Body of pancreas (tissue), 4 donors: ENCODE measurements around the gene ACTN4. TPM values are rescaled to one million over a fixed set of nuclear protein-coding genes. Genes with fewer than 3 reads are reported as not detected.

Source experiments
- ATAC-seq: fragments of 150-250 bp; one replicate; pipeline ENCODE4 v1.9.1; 2016
- DNase-seq, 4 donors: peaks; one replicate each; pipeline ENCODE4 v3.0.0-alpha.2; 2019
- H3K27ac ChIP-seq, 4 donors: fragments of 200-600 bp; sonication (generic); 1 replicate in 3 of 4; 2 replicates in 1 of 4; pipeline versions ENCODE4 v1.5.1 to v1.6.1; 2016 to 2019; ENCODE audit warnings: mild to moderate bottlenecking in 1 of 4, mixed read lengths in 1 of 4, moderate library complexity in 1 of 4
- H3K27me3 ChIP-seq, 2 donors: fragments of 200-600 bp; sonication (generic); one replicate each; pipeline ENCODE4 v1.6.0; 2016; ENCODE audit warnings: mild to moderate bottlenecking in 1 of 2
- H3K36me3 ChIP-seq, 2 donors: fragments of 200-600 bp; sonication (generic); replicated peaks in 1 of 2; 2 replicates each; pipeline ENCODE4 v1.5.1; 2016; ENCODE audit warnings: low read depth in 2 of 2; ENCODE audit not compliant: insufficient read depth in 1 of 2
- H3K4me1 ChIP-seq: fragments of 200-600 bp; sonication (generic); one replicate; pipeline ENCODE4 v1.6.0; 2016
- H3K4me3 ChIP-seq, 2 donors: fragments of 200-600 bp; sonication (generic); 1 replicate in 1 of 2; 2 replicates in 1 of 2; pipeline ENCODE4 v1.5.1; 2016 to 2019
- H3K9me3 ChIP-seq, 3 donors: fragments of 200-600 bp; sonication (generic); 1 replicate in 2 of 3; 2 replicates in 1 of 3; pipeline ENCODE4 v1.5.1; 2016
- CTCF ChIP-seq, 7 experiments: fragments of 450-650 bp in 4 of 7; fragments of 200-600 bp in 3 of 7; sonication (generic) in 3 of 7; IDR thresholded peaks; one replicate each; pipeline ENCODE4 v1.5.1; 2016 to 2019; ENCODE audit warnings: antibody characterized with exemption in 7 of 7
- POLR2A ChIP-seq, 3 donors: fragments of 450-650 bp; IDR thresholded peaks; one replicate each; pipeline ENCODE4 v1.6.1; 2016; ENCODE audit warnings: antibody characterized with exemption in 3 of 3, mild to moderate bottlenecking in 2 of 3
- WGBS, 2 donors: methylation state at CpG; one replicate each; pipeline ENCODE4 v1.1.5; 2017; 5-methylcytosine and 5-hydroxymethylcytosine counted together
- intact Hi-C: fragments of 100-400 bp; cut with DNase I; formaldehyde crosslinking; loops from one replicate; pipeline ENCODE4 v1.15.1; 2023
- total RNA-seq, 2 donors: library from RNA; depleted of rRNA; stranded (reverse); fragments of >200 nt; gene quantifications; one replicate each; pipeline ENCODE4 v1.1.0, GENCODE V29; 2016

The ACTN4 gene
- total RNA-seq, 2 donors from 2014 or later: 143 to 148 TPM

DNA sequence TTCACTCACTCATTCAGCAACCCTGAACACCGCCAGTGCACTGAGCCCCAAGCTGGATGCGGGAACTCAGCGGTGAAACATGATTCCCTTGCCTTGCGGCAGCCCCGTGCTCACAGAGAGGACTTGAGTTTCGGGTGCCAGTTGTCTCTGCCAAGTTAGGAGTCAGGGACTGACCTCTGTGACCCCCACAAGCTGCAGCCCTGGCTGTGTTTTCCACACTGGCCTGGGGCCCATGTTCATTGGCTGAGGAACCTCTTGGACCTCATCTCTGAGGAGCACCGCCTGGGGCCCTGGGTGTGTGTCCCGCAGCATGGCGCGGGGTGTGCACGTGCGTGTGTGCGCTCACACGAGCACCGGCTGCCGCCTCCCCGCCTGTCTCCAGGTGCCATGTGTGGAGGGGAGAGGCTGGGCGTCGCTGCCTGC is 65.8 kb downstream of the ACTN4 start:
- Histone ChIP-seq H3K27me3 (no peaks in the 10 kb centered on the region), H3K36me3 (peaks cover 5 to 36% of the 10 kb centered on the region in 2 donors), H3K4me1 (peaks cover 66% of the 10 kb centered on the region), H3K9me3 (no peaks in the 10 kb centered on the region), H3K27ac (peak overlapping the region; percentile 11 to 74 (median 59)), H3K4me3 (no peak overlapping the region)
- DNase-seq: peak; percentile 63 to 83 (median 80)
- intact Hi-C loops: no loop called here
- WGBS, 2 donors: 29 to 30% methylated on average over 16 to 19 of the region's 19 CpGs
- ATAC-seq: peak; percentile 47
- TF ChIP-seq CTCF (IDR thresholded peaks at IDR 0.05) (no peak), POLR2A (IDR thresholded peaks at IDR 0.05) (no peak)

DNA sequence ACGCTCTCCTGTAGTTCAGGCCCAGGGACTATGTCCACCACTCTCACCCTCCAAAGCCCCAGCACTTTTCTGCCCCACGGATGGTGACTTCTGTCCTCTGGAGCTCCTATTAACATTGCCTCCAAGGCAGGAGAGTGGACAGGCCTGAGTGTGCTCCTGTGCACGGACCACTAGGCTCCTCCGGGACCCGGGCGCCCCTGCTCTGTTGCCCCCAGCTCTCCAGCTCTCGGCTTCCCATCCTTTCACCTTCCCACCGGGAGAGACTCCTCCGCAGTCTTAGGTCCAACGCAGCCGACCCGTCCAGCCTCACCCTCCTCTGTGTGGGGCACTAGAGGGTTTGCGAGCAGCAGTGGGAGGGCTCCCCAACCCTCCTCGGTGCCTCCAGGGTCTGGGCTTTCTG is 66.4 kb downstream of the ACTN4 start:
- Histone ChIP-seq H3K9me3 (no peaks in the 10 kb centered on the region), H3K27me3 (no peaks in the 10 kb centered on the region), H3K27ac (peak overlapping the region; percentile 51 to 74 (median 61)), H3K4me3 (no peak overlapping the region), H3K36me3 (peaks cover 5 to 39% of the 10 kb centered on the region in 2 donors), H3K4me1 (peaks cover 71% of the 10 kb centered on the region)
- DNase-seq (no peak), ATAC-seq (no peak)
- no peak for TF ChIP-seq POLR2A (IDR thresholded peaks at IDR 0.05)
- TF ChIP-seq CTCF (IDR thresholded peaks at IDR 0.05): no peak
- 83 to 88% methylated on average over 13 to 14 of the region's 14 CpGs for WGBS, 2 donors
- intact Hi-C loops: no loop called here

DNA sequence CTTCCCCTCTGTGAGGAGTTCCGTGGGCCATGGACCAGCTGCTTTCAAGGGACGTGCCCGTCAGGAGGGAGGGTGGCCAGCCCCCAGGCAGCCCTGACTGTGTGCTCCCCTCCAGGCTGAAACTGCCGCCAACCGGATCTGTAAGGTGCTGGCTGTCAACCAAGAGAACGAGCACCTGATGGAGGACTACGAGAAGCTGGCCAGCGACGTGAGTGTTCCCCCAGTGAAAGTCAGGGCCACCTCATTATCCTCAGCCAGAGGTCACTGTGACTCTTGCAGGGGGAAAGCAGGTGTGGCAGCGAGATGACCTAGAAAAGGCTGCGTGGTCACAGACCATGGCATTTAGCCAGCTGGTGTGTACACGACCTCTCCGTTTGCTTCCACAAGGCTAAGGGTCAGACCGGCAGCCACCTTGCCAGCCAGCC is 66.9 kb downstream of the ACTN4 start:
- ATAC-seq (peak; percentile 4), DNase-seq (peak; percentile 48 to 77 (median 67))
- Histone ChIP-seq H3K9me3 (no peaks in the 10 kb centered on the region), H3K27ac (peak overlapping the region; percentile 51 to 74 (median 61)), H3K27me3 (no peaks in the 10 kb centered on the region), H3K36me3 (peaks cover 5 to 37% of the 10 kb centered on the region in 2 donors), H3K4me1 (peaks cover 76% of the 10 kb centered on the region), H3K4me3 (no peak overlapping the region)
- peak in 1 of 7 experiments; percentile 11 for TF ChIP-seq CTCF (IDR thresholded peaks at IDR 0.05)
- TF ChIP-seq POLR2A (IDR thresholded peaks at IDR 0.05): no peak
- intact Hi-C loops: no loop called here
- 20 to 22% methylated on average over 2 to 14 of the region's 14 CpGs for WGBS, 2 donors

DNA sequence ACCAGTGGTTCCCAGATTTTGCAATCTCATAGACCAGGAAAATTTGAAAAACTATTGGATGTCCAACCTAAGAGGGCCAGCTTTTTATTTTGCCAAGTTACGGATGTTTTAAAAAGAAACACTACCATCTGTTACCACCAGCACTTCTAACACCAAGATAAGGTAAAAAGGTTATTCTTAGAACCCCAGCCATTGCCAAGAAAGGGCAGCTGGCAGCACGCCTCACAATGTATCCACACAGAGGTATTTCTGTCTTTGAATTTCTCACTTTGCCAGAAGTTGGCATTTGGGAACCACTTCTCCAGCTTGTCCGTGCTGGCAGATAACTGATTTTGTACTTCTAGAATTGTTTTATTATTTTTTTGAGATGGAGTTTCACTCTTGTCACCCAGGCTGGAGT is 68.1 kb downstream of the ACTN4 start:
- H3K36me3 ChIP-seq: peaks cover 0 to 29% of the 10 kb centered on the region in 2 donors
- no peaks in the 10 kb centered on the region for H3K9me3 ChIP-seq
- 37 to 38% methylated on average over 3 of the region's 3 CpGs for whole genome bisulfite sequencing, 2 donors
- DNase-seq (peak; percentile 78 to 95 (median 84)), ATAC-seq (peak; percentile 59)
- TF ChIP-seq POLR2A (IDR thresholded peaks at IDR 0.05) (no peak), CTCF (IDR thresholded peaks at IDR 0.05) (peak in 4 of 7 experiments; percentile 15 to 33 (median 26))
- peaks cover 76% of the 10 kb centered on the region for H3K4me1 ChIP-seq
- no peaks in the 10 kb centered on the region for H3K27me3 ChIP-seq
- no peak overlapping the region for H3K4me3 ChIP-seq
- peak overlapping the region; percentile 9 to 74 (median 59) for H3K27ac ChIP-seq
- intact Hi-C loops: no loop called here

GRCh38 chr19:38717051-38717450 is 69.6 kb downstream of the ACTN4 start:
- intact Hi-C loops: no loop called here
- no peak overlapping the region for H3K4me3 ChIP-seq
- ATAC-seq (no peak), DNase-seq (no peak)
- peaks cover 69% of the 10 kb centered on the region for H3K4me1 ChIP-seq
- WGBS, 2 donors: 94% methylated on average over 17 of the region's 17 CpGs; no CpG with 5 or more reads in 1 of the 2 donors
- peaks cover 0 to 33% of the 10 kb centered on the region in 2 donors for H3K36me3 ChIP-seq
- H3K27me3 ChIP-seq: no peaks in the 10 kb centered on the region
- H3K27ac ChIP-seq: no peak overlapping the region
- H3K9me3 ChIP-seq: no peaks in the 10 kb centered on the region
- TF ChIP-seq POLR2A (IDR thresholded peaks at IDR 0.05): no peak
- TF ChIP-seq CTCF (IDR thresholded peaks at IDR 0.05): no peak
